GM12801 (cell line): ENCODE results near the gene C11orf87.

Experiments used
- TF ChIP-seq, protein P1 (sequence below): IDR thresholded peaks from one replicate; pipeline ENCODE4 v1.5.1; 2011; ENCODE audit warnings: control low read depth; ENCODE audit not compliant: insufficient read length; ENCODE audit errors: extremely low read depth

The C11orf87 gene

DNA sequence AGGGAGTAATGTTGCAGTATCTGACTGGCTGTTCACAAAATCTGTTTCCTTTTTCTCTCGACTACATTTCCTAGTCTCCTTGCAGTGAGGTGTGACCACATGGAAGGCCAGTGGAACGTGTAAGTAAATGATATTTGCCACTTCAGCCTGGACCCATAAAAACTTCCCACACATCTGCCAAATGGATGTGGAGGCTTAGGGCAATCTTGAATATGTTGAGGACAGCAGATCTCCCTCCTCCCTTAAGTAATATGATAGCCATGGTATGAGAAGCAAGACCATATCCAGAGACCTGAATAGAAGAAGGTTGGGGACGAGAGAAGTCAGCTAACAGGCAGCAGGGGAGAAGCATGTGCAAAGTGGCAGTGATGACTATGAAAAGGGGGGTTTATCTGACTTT lies 33.0 kb upstream of the C11orf87 start:
- TF ChIP-seq, protein P1, sequence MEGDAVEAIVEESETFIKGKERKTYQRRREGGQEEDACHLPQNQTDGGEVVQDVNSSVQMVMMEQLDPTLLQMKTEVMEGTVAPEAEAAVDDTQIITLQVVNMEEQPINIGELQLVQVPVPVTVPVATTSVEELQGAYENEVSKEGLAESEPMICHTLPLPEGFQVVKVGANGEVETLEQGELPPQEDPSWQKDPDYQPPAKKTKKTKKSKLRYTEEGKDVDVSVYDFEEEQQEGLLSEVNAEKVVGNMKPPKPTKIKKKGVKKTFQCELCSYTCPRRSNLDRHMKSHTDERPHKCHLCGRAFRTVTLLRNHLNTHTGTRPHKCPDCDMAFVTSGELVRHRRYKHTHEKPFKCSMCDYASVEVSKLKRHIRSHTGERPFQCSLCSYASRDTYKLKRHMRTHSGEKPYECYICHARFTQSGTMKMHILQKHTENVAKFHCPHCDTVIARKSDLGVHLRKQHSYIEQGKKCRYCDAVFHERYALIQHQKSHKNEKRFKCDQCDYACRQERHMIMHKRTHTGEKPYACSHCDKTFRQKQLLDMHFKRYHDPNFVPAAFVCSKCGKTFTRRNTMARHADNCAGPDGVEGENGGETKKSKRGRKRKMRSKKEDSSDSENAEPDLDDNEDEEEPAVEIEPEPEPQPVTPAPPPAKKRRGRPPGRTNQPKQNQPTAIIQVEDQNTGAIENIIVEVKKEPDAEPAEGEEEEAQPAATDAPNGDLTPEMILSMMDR = no peak

DNA sequence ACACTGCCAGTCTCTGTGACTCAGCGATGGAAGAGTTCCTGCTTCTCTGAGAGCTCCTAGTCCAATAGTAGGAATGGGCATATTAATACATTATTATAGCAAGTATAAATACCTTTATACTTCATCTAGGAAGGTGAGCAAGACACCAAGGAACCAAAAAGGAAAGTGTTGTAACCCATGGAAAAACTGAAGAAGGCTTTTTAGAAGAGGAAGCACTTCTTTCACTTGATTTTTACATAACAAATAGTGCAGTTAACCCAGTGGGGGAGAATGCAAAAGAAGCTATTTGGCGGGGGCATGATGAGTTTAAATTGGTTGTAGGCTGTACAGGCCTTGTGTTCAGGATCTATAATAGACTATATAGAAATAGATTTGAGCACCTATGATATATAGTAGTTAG lies 31.2 kb upstream of the C11orf87 start:
- TF ChIP-seq, protein P1 = no peak

GRCh38 chr11:109401545-109401944 lies 20.4 kb upstream of the C11orf87 start:
- TF ChIP-seq, protein P1 = no peak

- TF ChIP-seq, protein P1 = no peak
These were observed 16.3 kb upstream of the C11orf87 start for GRCh38 chr11:109405671-109406070.

DNA sequence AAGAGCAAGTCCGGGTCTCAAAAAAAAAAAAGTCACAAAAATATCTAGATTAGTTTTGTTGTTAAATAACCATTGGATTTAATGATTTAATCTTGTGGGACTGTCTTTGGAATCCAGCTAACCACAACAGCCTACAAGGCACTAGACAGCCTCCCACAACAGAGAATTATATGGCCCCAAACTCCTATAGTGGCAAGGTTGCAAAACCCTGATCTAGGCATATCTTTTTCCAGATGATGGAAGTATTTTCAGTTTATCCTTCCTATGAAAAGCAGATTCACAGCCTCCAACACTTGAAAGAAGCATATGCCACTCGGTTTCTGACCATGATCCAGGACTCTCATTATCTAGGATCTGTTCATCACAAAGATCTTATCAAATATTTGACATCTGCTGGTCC lies 5.4 kb upstream of the C11orf87 start:
- TF ChIP-seq, protein P1 = no peak

DNA sequence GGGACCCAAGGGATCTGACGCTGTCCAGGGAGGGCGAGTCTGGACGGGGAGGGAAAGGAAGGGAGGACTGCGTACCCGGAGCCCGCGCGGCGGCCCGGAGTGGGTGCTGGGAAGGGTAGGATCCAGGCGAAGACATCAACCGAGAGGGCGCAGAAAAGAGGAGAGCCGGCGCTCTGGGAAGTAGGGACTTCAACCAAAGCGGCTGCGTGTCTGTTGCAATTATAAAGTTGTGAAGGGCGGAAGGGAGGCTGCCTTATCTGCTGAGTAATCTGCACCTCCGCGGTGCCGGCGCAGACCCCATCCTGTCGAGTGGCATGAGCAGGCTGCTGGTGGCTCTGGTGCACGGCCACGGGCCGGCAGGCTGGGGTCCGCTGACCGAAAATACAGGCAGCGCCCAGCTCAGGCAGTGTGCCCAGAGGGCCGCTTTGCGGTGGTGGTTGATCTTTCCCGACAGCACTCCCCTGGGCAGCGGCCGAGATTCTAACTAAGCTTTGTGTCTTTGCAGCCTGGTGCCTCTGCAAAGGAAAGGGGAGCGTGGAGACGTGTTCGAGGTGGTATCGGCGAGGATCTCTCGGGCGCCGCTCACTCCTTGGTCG lies 978 bp downstream of the C11orf87 start:
- TF ChIP-seq, protein P1 = no peak

GRCh38 chr11:109423466-109424190 lies 1.6 kb downstream of the C11orf87 start:
- TF ChIP-seq, protein P1 = no peak
